ENCODE results near the gene SUCLG2.

GRCh38 chr3:67529337-67529736 lies 125.1 kb downstream of the SUCLG2 start:
- TF ChIP-seq, protein P1, sequence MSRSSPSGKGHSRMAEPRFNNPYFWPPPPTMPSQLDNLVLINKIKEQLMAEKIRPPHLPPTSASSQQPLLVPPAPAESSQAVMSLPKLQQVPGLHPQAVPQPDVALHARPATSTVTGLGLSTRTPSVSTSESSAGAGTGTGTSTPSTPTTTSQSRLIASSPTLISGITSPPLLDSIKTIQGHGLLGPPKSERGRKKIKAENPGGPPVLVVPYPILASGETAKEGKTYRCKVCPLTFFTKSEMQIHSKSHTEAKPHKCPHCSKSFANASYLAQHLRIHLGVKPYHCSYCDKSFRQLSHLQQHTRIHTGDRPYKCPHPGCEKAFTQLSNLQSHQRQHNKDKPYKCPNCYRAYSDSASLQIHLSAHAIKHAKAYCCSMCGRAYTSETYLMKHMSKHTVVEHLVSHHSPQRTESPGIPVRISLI (tag by site-specific recombination; IDR thresholded peaks at IDR 0.05) = no peak
- TF ChIP-seq ZBTB1 (tag by site-specific recombination; IDR thresholded peaks at IDR 0.05) = no peak
- TF ChIP-seq, protein P2, sequence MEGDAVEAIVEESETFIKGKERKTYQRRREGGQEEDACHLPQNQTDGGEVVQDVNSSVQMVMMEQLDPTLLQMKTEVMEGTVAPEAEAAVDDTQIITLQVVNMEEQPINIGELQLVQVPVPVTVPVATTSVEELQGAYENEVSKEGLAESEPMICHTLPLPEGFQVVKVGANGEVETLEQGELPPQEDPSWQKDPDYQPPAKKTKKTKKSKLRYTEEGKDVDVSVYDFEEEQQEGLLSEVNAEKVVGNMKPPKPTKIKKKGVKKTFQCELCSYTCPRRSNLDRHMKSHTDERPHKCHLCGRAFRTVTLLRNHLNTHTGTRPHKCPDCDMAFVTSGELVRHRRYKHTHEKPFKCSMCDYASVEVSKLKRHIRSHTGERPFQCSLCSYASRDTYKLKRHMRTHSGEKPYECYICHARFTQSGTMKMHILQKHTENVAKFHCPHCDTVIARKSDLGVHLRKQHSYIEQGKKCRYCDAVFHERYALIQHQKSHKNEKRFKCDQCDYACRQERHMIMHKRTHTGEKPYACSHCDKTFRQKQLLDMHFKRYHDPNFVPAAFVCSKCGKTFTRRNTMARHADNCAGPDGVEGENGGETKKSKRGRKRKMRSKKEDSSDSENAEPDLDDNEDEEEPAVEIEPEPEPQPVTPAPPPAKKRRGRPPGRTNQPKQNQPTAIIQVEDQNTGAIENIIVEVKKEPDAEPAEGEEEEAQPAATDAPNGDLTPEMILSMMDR (tag by site-specific recombination; IDR thresholded peaks at IDR 0.05) = no peak
- no peak for TF ChIP-seq FEZF1 (tag by site-specific recombination; IDR thresholded peaks at IDR 0.05)
- no peak for TF ChIP-seq ZNF610 (tag by site-specific recombination; IDR thresholded peaks at IDR 0.05; ENCODE audit: borderline replicate concordance)
- TF ChIP-seq YY2 (tag by site-specific recombination; IDR thresholded peaks at IDR 0.05) = no peak
- TF ChIP-seq ZNF175 (tag by site-specific recombination; IDR thresholded peaks at IDR 0.05) = no peak
- TF ChIP-seq WT1 (tag by site-specific recombination; IDR thresholded peaks at IDR 0.05) = no peak
- TF ChIP-seq, protein P3, sequence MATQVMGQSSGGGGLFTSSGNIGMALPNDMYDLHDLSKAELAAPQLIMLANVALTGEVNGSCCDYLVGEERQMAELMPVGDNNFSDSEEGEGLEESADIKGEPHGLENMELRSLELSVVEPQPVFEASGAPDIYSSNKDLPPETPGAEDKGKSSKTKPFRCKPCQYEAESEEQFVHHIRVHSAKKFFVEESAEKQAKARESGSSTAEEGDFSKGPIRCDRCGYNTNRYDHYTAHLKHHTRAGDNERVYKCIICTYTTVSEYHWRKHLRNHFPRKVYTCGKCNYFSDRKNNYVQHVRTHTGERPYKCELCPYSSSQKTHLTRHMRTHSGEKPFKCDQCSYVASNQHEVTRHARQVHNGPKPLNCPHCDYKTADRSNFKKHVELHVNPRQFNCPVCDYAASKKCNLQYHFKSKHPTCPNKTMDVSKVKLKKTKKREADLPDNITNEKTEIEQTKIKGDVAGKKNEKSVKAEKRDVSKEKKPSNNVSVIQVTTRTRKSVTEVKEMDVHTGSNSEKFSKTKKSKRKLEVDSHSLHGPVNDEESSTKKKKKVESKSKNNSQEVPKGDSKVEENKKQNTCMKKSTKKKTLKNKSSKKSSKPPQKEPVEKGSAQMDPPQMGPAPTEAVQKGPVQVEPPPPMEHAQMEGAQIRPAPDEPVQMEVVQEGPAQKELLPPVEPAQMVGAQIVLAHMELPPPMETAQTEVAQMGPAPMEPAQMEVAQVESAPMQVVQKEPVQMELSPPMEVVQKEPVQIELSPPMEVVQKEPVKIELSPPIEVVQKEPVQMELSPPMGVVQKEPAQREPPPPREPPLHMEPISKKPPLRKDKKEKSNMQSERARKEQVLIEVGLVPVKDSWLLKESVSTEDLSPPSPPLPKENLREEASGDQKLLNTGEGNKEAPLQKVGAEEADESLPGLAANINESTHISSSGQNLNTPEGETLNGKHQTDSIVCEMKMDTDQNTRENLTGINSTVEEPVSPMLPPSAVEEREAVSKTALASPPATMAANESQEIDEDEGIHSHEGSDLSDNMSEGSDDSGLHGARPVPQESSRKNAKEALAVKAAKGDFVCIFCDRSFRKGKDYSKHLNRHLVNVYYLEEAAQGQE (tag by site-specific recombination; IDR thresholded peaks at IDR 0.05) = no peak
- no peak for TF ChIP-seq ZNF341 (tag by site-specific recombination; IDR thresholded peaks at IDR 0.05; ENCODE audit: low read depth)
- no peak for TF ChIP-seq ZBTB49 (tag by site-specific recombination; IDR thresholded peaks at IDR 0.05; ENCODE audit: low read depth)
- TF ChIP-seq ZNF660 (tag by site-specific recombination; IDR thresholded peaks at IDR 0.05) = no peak
- TF ChIP-seq ZNF792 (tag by site-specific recombination; IDR thresholded peaks at IDR 0.05) = no peak
- TF ChIP-seq, protein P4, sequence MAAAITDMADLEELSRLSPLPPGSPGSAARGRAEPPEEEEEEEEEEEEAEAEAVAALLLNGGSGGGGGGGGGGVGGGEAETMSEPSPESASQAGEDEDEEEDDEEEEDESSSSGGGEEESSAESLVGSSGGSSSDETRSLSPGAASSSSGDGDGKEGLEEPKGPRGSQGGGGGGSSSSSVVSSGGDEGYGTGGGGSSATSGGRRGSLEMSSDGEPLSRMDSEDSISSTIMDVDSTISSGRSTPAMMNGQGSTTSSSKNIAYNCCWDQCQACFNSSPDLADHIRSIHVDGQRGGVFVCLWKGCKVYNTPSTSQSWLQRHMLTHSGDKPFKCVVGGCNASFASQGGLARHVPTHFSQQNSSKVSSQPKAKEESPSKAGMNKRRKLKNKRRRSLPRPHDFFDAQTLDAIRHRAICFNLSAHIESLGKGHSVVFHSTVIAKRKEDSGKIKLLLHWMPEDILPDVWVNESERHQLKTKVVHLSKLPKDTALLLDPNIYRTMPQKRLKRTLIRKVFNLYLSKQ (tag by site-specific recombination; IDR thresholded peaks at IDR 0.05; ENCODE audit: borderline replicate concordance) = no peak
